GM12878 (cell line): ENCODE measurements around the gene KCNK1. TPM values are rescaled to one million over a fixed set of nuclear protein-coding genes. Genes with fewer than 3 reads are reported as not detected.

ENCODE experiments used
- ATAC-seq: fragments of 200-7000 bp; cut with Tn5 transposase; 3 replicates; pipeline ENCODE4 v1.9.1; 2020; ENCODE audit warnings: mild to moderate bottlenecking, moderate library complexity
- BruUV-seq: library from RNA; stranded (reverse); fragments of 400-500 nt; replicated peaks from 2 replicates; lab custom pipeline; 2021; lab: Mats Ljungman, UMichigan
- CTCF ChIA-PET: fragments of 300-600 bp; sonication (Branson Sonifier 250); formaldehyde crosslinking; extraction: SDS; loops from one replicate; lab custom pipeline; 2021; ENCODE audit warnings: inconsistent platforms; lab: Yijun Ruan, JAX
- POLR2A ChIA-PET: fragments of 350-600 bp; formaldehyde crosslinking; extraction: SDS; loops from one replicate; lab custom pipeline; 2021; ENCODE audit warnings: inconsistent platforms; lab: Charles Lee
- RAD21 ChIA-PET: fragments of 300-600 bp; sonication (Branson Sonifier 250); formaldehyde crosslinking; loops from one replicate; lab custom pipeline; 2023; ENCODE audit warnings: antibody characterized with exemption; ENCODE audit not compliant: unreplicated experiment; lab: Charles Lee
- SMC1A ChIA-PET: fragments of 300-600 bp; sonication (Branson Sonifier 250); formaldehyde crosslinking; loops from one replicate; lab custom pipeline; 2023; ENCODE audit not compliant: unreplicated experiment, uncharacterized antibody; lab: Charles Lee
- DNase-seq: peaks from one replicate; pipeline ENCODE4 v3.0.0-alpha.2; 2011; ENCODE audit warnings: low read depth, low spot score
- FAIRE-seq: peaks from 3 replicates; lab custom pipeline; 2011; peaks lifted over from hg19 to GRCh38; lab: Jason Lieb, UNC
- H2AFZ ChIP-seq: 2 replicates; pipeline ENCODE4 v1.6.0; 2011; ENCODE audit warnings: low read depth, low read length, control low read depth; ENCODE audit not compliant: control insufficient read depth
- H3K27ac ChIP-seq: 2 replicates; pipeline ENCODE4 v1.5.1; 2011; ENCODE audit warnings: control low read depth; ENCODE audit not compliant: control insufficient read depth, insufficient read depth
- H3K27me3 ChIP-seq, 2 experiments: replicated peaks in 1 of 2; 2 replicates each; pipeline versions ENCODE4 v1.6.0 to v1.6.1; 2011; ENCODE audit warnings: low read length in 1 of 2; ENCODE audit not compliant: control insufficient read depth in 2 of 2, insufficient read depth in 2 of 2
- H3K36me3 ChIP-seq, 2 experiments: 2 replicates each; pipeline ENCODE4 v1.5.1; 2011; ENCODE audit warnings: low read length in 1 of 2; ENCODE audit not compliant: control insufficient read depth in 2 of 2, insufficient read depth in 2 of 2
- H3K4me1 ChIP-seq: 2 replicates; pipeline ENCODE4 v1.6.1; 2011; ENCODE audit warnings: mild to moderate bottlenecking, low read length, moderate library complexity, mixed read lengths; ENCODE audit not compliant: control insufficient read depth, insufficient read depth
- H3K4me2 ChIP-seq: 2 replicates; pipeline ENCODE4 v1.6.0; 2011; ENCODE audit warnings: control low read depth; ENCODE audit not compliant: control insufficient read depth, insufficient read depth
- H3K4me3 ChIP-seq: fragments of 200-600 bp; sonication (generic); 2 replicates; pipeline ENCODE4 v1.5.1; 2016
- H3K79me2 ChIP-seq: 2 replicates; pipeline ENCODE4 v1.6.0; 2011; ENCODE audit warnings: low read length; ENCODE audit not compliant: control insufficient read depth, insufficient read depth
- H3K9ac ChIP-seq: 2 replicates; pipeline ENCODE4 v1.8.0; 2011; ENCODE audit warnings: low read length, control low read depth, mixed read lengths; ENCODE audit not compliant: control insufficient read depth, insufficient read depth
- H3K9me3 ChIP-seq: replicated peaks from 3 replicates; pipeline ENCODE4 v1.5.1; 2011; ENCODE audit warnings: mild to moderate bottlenecking, low read length; ENCODE audit not compliant: control insufficient read depth, insufficient read depth
- H4K20me1 ChIP-seq: 2 replicates; pipeline ENCODE4 v1.6.0; 2011; ENCODE audit not compliant: control insufficient read depth, insufficient read depth
- RELB ChIP-seq: fragments of 450-650 bp; IDR thresholded peaks from 2 replicates; pipeline ENCODE4 v1.6.1; 2017; ENCODE audit warnings: low read depth, mild to moderate bottlenecking, moderate library complexity
- SREBF1 ChIP-seq: IDR thresholded peaks from 2 replicates; pipeline ENCODE4 v1.6.1; 2012; ENCODE audit warnings: mild to moderate bottlenecking, low read length
- WGBS: methylation state at CpG from one replicate; pipeline ENCODE4 v1.1.6; 2016; ENCODE audit warnings: low lambda C conversion rate; ENCODE audit not compliant: insufficient replicate concordance, insufficient coverage; ENCODE audit errors: missing lambda C conversion rate; 5-methylcytosine and 5-hydroxymethylcytosine counted together
- in situ Hi-C: fragments of 300-500 bp; cut with MboI; formaldehyde crosslinking; loops from 9 replicates; pipeline ENCODE4 v1.14.3; 2018; ENCODE audit warnings: mixed read lengths
- intact Hi-C: fragments of 100-400 bp; cut with micrococcal nuclease; formaldehyde crosslinking; loops from one replicate; pipeline ENCODE4 v1.14.2; 2022; ENCODE audit not compliant: unreplicated experiment
- polyA plus RNA-seq, 11 experiments: library from polyadenylated mRNA; depleted of rRNA in 4 of 11; unstranded in 6 of 11; stranded (reverse) in 5 of 11; fragments of >200 nt; fragmentation: Nextera tagmentation in 4 of 11; fragmentation: Illumina TruSeq in 1 of 11; extraction: Ambion mirVana in 4 of 11; extraction: Trizol in 1 of 11; gene quantifications; 1 replicate in 1 of 11; 2 replicates in 10 of 11; pipeline versions ENCODE4 v1.2.1 to v1.2.3, GENCODE V29; 2011 to 2016; ENCODE audit warnings: inconsistent platforms in 2 of 11, missing spikeins in 2 of 11, low read depth in 1 of 11
- total RNA-seq, 4 experiments: library from RNA; depleted of rRNA in 3 of 4; stranded (reverse); fragments of >200 nt in 3 of 4; fragmentation: Illumina TruSeq in 1 of 4; extraction: Trizol in 1 of 4; gene quantifications; 2 replicates each; pipeline versions ENCODE4 v1.2.1 to v1.2.3, GENCODE V29; 2013 to 2021

Gene KCNK1
- total and polyA plus RNA-seq, 10 of the 15 experiments (the other 5 are each of a cell fraction or from before 2014, with no cell fraction given), result 9.4 to 27.6 (median 15.1) TPM

DNA sequence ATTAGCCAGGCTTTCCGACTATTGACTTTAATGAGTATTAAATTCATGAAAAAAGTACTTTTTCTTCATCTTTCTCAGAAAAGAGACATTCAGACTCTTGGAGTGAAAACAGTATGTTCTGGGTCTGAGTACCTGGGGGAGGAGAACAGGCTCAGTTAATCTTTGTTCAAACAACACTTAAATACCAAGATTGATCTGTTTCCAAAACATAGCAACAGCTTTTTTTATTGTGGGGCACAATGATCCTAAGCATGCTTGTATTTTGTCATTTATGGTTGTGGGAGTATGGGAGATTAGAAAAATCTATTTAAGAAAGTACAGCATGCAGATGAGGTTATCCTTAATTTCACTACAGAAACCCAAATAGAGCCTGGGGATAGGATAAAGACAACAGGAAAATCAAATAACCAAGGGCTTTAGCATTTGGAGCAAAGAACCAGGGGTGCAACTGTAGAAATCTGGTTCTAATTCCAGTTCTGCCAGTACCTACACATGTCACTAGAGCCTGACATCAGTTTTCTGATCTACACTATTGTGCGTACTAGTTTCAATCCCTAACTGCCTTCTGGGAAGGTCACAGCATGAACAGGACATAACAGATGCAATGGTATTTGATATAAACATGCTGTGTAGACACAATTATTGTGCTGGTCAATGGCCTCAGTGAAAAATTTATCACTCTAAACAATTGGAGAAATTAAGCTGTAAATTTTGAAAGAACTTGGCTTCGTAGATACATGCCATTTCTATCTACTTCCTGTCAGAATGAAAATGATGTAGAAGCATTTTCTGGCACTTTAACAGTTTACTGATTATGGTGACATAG, 91.2 kb downstream of the KCNK1 start:
- no peak for TF ChIP-seq RELB
- no peak for TF ChIP-seq SREBF1
- Histone ChIP-seq H3K27ac (no peak overlapping the region), H3K9ac (no peak overlapping the region), H3K4me2 (no peak overlapping the region), H3K27me3 (no peaks in the 10 kb centered on the region), H3K4me1 (no peaks in the 10 kb centered on the region), H3K9me3 (no peaks in the 10 kb centered on the region; the same call in 1 of the 3 replicates), H3K79me2 (no peaks in the 10 kb centered on the region), H4K20me1 (no peaks in the 10 kb centered on the region), H2AFZ (no peak overlapping the region), H3K36me3 (no peaks in the 10 kb centered on the region), H3K4me3 (no peak overlapping the region)
- ChIA-PET RAD21 (no interaction called here), CTCF (interaction anchor here (0.6 to 1.2 kb wide), 2 partner anchors 9 to 143 kb away, joined by 3 read pairs; no protein-coding TSS in a partner anchor), POLR2A (no interaction called here), SMC1A (interaction anchor here (0.9 to 1.5 kb wide), 6 partner anchors 16 to 264 kb away, joined by 3 to 4 read pairs (median 3); no protein-coding TSS in a partner anchor)
- intact Hi-C loops, result no loop called here
- no peak for FAIRE-seq
- ATAC-seq, result no peak
- 50% methylated on average over 3 of the region's 3 CpGs for whole genome bisulfite sequencing
- in situ Hi-C loops, result no loop called here
- no TSS peak for BruUV-seq
- no peak for DNase-seq
